ENCODE measurements around the gene RACK1. TPM values are rescaled to one million over a fixed set of nuclear protein-coding genes. Genes with fewer than 3 reads are reported as not detected.

RACK1 gene
- total RNA-seq, 1 donor from 2014 or later: 2,816 TPM

GRCh38 chr5:181242031-181242451 is 1.7 kb downstream of the RACK1 start:
- H2AFZ ChIP-seq (replicated peaks): no peak overlapping the region
- H3K4me1 ChIP-seq: peaks cover 13% of the 10 kb centered on the region
- peaks cover 82% of the 10 kb centered on the region for H3K79me2 ChIP-seq (ENCODE audit: low read depth)
- H3K4me3 ChIP-seq: peak overlapping the region; percentile 95
- H3K36me3 Mint-ChIP-seq: peaks cover 42% of the 10 kb centered on the region
- H3K27ac Mint-ChIP-seq: peak overlapping the region; percentile 69
- H3K27me3 Mint-ChIP-seq (ENCODE audit: insufficient read depth, low read depth): peaks cover 9% of the 10 kb centered on the region
- peak overlapping the region; percentile 100 for H3K9ac ChIP-seq
- H3K27ac ChIP-seq: peak overlapping the region; percentile 50
- no peak for DNase-seq (ENCODE audit: low spot score)
- peaks cover 36% of the 10 kb centered on the region for H3K4me1 Mint-ChIP-seq
- H3K4me3 Mint-ChIP-seq: peak overlapping the region; percentile 99
- no peaks in the 10 kb centered on the region for H3K9me3 Mint-ChIP-seq
- peak overlapping the region; percentile 94 for H3K4me2 ChIP-seq
- H4K20me1 ChIP-seq (ENCODE audit: low read depth): peaks cover 63% of the 10 kb centered on the region
- TF ChIP-seq EZH2 (IDR thresholded peaks at IDR 0.05) (no peak), EZH2phosphoT487 (IDR thresholded peaks at IDR 0.05) (no peak)
- no peaks in the 10 kb centered on the region for H3K9me3 ChIP-seq (ENCODE audit: low read depth)
- peaks cover 88% of the 10 kb centered on the region for H3F3A ChIP-seq (ENCODE audit: low read depth)
- H3K27me3 ChIP-seq: no peaks in the 10 kb centered on the region
- peaks cover 14% of the 10 kb centered on the region for H3K36me3 ChIP-seq

GRCh38 chr5:181241393-181241975 is 2.2 kb downstream of the RACK1 start:
- peaks cover 69% of the 10 kb centered on the region for H4K20me1 ChIP-seq (ENCODE audit: low read depth)
- DNase-seq (ENCODE audit: low spot score): no peak
- peaks cover 90% of the 10 kb centered on the region for H3F3A ChIP-seq (ENCODE audit: low read depth)
- no peaks in the 10 kb centered on the region for H3K27me3 ChIP-seq
- no peaks in the 10 kb centered on the region for H3K9me3 ChIP-seq (ENCODE audit: low read depth)
- Mint-ChIP-seq H3K4me1 (peaks cover 36% of the 10 kb centered on the region), H3K27me3 (ENCODE audit: insufficient read depth, low read depth) (peaks cover 8% of the 10 kb centered on the region), H3K36me3 (peaks cover 46% of the 10 kb centered on the region), H3K9me3 (no peaks in the 10 kb centered on the region), H3K4me3 (peak overlapping the region; percentile 99), H3K27ac (peak overlapping the region; percentile 69)
- H3K36me3 ChIP-seq: peaks cover 17% of the 10 kb centered on the region
- no peak overlapping the region for H2AFZ ChIP-seq (replicated peaks)
- H3K4me1 ChIP-seq: peaks cover 13% of the 10 kb centered on the region
- H3K9ac ChIP-seq: peak overlapping the region; percentile 100
- peak overlapping the region; percentile 95 for H3K4me3 ChIP-seq
- H3K27ac ChIP-seq: peak overlapping the region; percentile 50
- peak overlapping the region; percentile 94 for H3K4me2 ChIP-seq
- no peak for TF ChIP-seq CTCF (IDR thresholded peaks at IDR 0.05)
- TF ChIP-seq EZH2phosphoT487 (IDR thresholded peaks at IDR 0.05): no peak
- no peak for TF ChIP-seq EZH2 (IDR thresholded peaks at IDR 0.05)
- H3K79me2 ChIP-seq (ENCODE audit: low read depth): peaks cover 76% of the 10 kb centered on the region

GRCh38 chr5:181239062-181239663 is 4.5 kb downstream of the RACK1 start:
- peaks cover 13% of the 10 kb centered on the region for H3K4me1 ChIP-seq
- H3K4me2 ChIP-seq: no peak overlapping the region
- peaks cover 99% of the 10 kb centered on the region for H3F3A ChIP-seq (ENCODE audit: low read depth)
- Mint-ChIP-seq H3K27me3 (ENCODE audit: insufficient read depth, low read depth) (peaks cover 4% of the 10 kb centered on the region), H3K27ac (no peak overlapping the region), H3K4me1 (peaks cover 22% of the 10 kb centered on the region), H3K9me3 (no peaks in the 10 kb centered on the region), H3K36me3 (peaks cover 59% of the 10 kb centered on the region), H3K4me3 (peak overlapping the region; percentile 74)
- H3K9me3 ChIP-seq (ENCODE audit: low read depth): no peaks in the 10 kb centered on the region
- H3K27me3 ChIP-seq: no peaks in the 10 kb centered on the region
- H3K79me2 ChIP-seq (ENCODE audit: low read depth): peaks cover 58% of the 10 kb centered on the region
- no peak for TF ChIP-seq EZH2 (IDR thresholded peaks at IDR 0.05)
- no peak for TF ChIP-seq CTCF (IDR thresholded peaks at IDR 0.05)
- TF ChIP-seq EZH2phosphoT487 (IDR thresholded peaks at IDR 0.05): no peak
- H3K27ac ChIP-seq: no peak overlapping the region
- DNase-seq (ENCODE audit: low spot score): no peak
- H3K4me3 ChIP-seq: no peak overlapping the region
- no peak overlapping the region for H2AFZ ChIP-seq (replicated peaks)
- peaks cover 17% of the 10 kb centered on the region for H3K36me3 ChIP-seq
- peaks cover 89% of the 10 kb centered on the region for H4K20me1 ChIP-seq (ENCODE audit: low read depth)
- no peak overlapping the region for H3K9ac ChIP-seq

Data from neural progenitor cell (in vitro differentiated cells).